SJCRH30 (cell line): ENCODE data around the gene SLC17A3. TPM values are rescaled to one million over a fixed set of nuclear protein-coding genes. Genes with fewer than 3 reads are reported as not detected.

Experiments used
- DNase-seq, 2 experiments: peaks; one replicate each; pipeline ENCODE4 v3.0.0-alpha.2; 2015 to 2020
- H3K27ac ChIP-seq: fragments of 250-450 bp; sonication (Bioruptor Pico); 2 replicates; pipeline ENCODE4 v1.5.1; 2020; ENCODE audit warnings: mild to moderate bottlenecking, moderate library complexity
- H3K27me3 ChIP-seq: fragments of 250-450 bp; sonication (Bioruptor Pico); 2 replicates; pipeline ENCODE4 v1.5.1; 2020; ENCODE audit warnings: mild to moderate bottlenecking, moderate library complexity
- H3K36me3 ChIP-seq: fragments of 250-450 bp; sonication (Bioruptor Pico); 2 replicates; pipeline ENCODE4 v1.5.1; 2020; ENCODE audit warnings: mild to moderate bottlenecking, moderate library complexity
- H3K4me1 ChIP-seq: fragments of 250-450 bp; sonication (Bioruptor Pico); 2 replicates; pipeline ENCODE4 v1.5.1; 2020; ENCODE audit warnings: mild to moderate bottlenecking, moderate library complexity
- H3K4me3 ChIP-seq: fragments of 250-450 bp; sonication (Bioruptor Pico); 2 replicates; pipeline ENCODE4 v1.5.1; 2020; ENCODE audit warnings: mild to moderate bottlenecking, moderate library complexity
- H3K9me3 ChIP-seq: fragments of 250-450 bp; sonication (Bioruptor Pico); replicated peaks from 2 replicates; pipeline ENCODE4 v1.5.1; 2020; ENCODE audit warnings: mild to moderate bottlenecking, moderate library complexity
- total RNA-seq: library from RNA; depleted of rRNA; stranded (reverse); fragments of >200 nt; shearing (Covaris generic); gene quantifications from 2 replicates; pipeline ENCODE4 v1.2.3, GENCODE V29; 2014; rRNA removed

SLC17A3 gene, protein sequence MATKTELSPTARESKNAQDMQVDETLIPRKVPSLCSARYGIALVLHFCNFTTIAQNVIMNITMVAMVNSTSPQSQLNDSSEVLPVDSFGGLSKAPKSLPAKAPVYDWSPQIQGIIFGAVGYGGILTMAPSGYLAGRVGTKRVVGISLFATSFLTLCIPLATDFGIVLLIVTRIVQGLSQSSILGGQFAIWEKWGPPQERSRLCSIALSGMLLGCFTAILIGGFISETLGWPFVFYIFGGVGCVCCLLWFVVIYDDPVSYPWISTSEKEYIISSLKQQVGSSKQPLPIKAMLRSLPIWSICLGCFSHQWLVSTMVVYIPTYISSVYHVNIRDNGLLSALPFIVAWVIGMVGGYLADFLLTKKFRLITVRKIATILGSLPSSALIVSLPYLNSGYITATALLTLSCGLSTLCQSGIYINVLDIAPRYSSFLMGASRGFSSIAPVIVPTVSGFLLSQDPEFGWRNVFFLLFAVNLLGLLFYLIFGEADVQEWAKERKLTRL
- total RNA-seq: not detected in 2 replicates

DNA sequence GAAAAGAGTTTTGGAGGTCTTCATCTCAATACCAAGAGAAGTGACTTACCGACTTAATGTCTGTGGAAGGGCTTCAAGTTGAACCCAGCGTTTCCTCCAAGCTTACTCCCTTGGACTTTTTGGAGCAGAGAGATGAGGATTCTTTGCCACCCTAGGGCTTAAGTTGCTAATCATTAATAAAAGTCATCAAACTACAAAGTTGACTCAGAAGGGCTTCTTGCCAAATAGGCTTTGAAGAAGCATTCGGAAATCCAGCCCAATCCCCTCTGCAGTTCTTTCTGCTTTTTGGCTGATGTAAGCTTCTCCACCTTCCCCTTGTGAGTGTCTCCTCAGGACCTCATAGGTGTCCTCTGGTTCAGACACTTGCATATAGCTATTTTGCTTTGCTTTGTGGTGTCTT, at the start of gene SLC17A3:
TSS of gene SLC17A3 (minus strand) at position 126 of the 400 bp plus-strand sequence. CDS start 5,856 bp downstream, outside the sequence.
- Histone ChIP-seq H3K27ac (no peak within 1 kb of the TSS), H3K9me3 (no peaks in the 10 kb centered on the region), H3K27me3 (no peaks in the 10 kb centered on the region), H3K4me3 (no peak within 1 kb of the TSS), H3K36me3 (no peaks in the 10 kb centered on the region), H3K4me1 (no peaks in the 10 kb centered on the region)
- no peak for DNase-seq

DNA sequence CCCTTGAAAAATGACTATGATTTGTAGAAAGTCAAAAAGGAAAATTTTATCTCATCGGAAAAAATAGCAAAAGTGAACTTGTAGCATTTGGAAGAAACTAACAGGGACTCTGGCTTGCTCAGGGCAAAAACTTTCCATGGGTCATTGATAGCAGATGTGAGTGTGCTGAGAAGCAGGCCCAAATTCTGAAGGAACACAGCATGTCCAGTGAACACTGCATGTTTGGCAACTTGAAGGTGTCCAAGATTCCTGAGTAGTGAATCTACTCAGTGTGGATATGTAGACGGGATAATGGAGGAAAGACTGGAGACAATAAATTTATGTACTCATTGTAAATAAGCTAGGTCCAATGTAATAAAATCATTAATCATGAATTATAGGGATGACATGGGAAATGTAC, 48.3 kb upstream of the SLC17A3 start:
- no peaks in the 10 kb centered on the region for H3K36me3 ChIP-seq
- no peaks in the 10 kb centered on the region for H3K27me3 ChIP-seq
- H3K27ac ChIP-seq: no peak overlapping the region
- H3K4me1 ChIP-seq: no peaks in the 10 kb centered on the region
- no peaks in the 10 kb centered on the region for H3K9me3 ChIP-seq
- DNase-seq: no peak
- no peak overlapping the region for H3K4me3 ChIP-seq

DNA sequence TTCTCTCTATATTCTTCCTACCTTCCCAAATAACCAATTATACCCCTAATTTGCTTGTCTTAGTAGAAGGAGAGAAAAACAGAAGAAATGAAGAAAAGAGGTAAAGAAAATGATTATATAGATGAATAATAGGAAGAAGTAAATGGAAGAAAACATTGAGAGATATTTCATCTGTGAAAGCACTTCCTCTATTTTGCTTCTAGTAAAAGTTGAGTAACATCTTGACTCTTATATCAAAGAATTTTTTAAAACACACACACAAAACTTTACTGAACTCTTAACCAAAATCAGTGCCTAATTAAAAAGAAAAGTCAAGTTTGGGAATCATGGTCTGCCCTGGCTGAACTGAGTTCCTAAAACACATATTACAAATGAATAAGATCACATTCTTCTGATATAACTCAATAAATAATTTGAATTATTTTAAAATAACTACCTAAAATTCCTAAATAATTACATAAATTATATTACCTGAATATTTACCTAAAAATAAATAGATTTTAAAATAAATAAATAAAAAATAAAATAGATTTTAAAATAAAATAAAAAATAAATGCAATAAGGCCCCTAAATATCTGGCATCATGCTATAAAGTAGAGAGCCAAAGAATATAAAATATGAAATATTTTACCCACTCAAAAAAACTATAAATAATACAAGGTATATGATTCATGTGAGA, 47.6 kb upstream of the SLC17A3 start:
- Histone ChIP-seq H3K9me3 (no peaks in the 10 kb centered on the region), H3K27me3 (no peaks in the 10 kb centered on the region), H3K4me3 (no peak overlapping the region), H3K4me1 (no peaks in the 10 kb centered on the region), H3K27ac (no peak overlapping the region), H3K36me3 (no peaks in the 10 kb centered on the region)
- DNase-seq: no peak

DNA sequence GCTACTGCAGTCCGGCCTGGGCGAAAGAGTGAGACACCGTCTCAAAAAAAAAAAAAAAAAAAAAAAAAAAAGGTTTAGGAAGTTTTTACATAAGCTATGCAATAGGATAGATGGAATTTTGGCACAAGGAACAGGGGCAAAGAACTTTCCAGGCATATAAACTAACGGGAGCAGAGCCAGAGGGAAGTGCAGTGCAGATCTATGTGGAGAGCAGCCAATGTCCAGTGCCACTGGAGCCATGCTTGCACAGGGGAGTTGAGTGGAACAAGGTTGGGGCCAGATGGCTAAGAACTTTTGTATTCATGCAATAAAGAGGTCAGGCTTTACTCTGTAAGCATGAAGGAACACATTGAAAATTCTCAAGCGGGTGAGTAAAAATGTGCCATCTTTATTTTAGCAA, 45.6 kb upstream of the SLC17A3 start:
- Histone ChIP-seq H3K27ac (no peak overlapping the region), H3K27me3 (no peaks in the 10 kb centered on the region), H3K4me1 (no peaks in the 10 kb centered on the region), H3K36me3 (no peaks in the 10 kb centered on the region), H3K9me3 (no peaks in the 10 kb centered on the region), H3K4me3 (no peak overlapping the region)
- no peak for DNase-seq

DNA sequence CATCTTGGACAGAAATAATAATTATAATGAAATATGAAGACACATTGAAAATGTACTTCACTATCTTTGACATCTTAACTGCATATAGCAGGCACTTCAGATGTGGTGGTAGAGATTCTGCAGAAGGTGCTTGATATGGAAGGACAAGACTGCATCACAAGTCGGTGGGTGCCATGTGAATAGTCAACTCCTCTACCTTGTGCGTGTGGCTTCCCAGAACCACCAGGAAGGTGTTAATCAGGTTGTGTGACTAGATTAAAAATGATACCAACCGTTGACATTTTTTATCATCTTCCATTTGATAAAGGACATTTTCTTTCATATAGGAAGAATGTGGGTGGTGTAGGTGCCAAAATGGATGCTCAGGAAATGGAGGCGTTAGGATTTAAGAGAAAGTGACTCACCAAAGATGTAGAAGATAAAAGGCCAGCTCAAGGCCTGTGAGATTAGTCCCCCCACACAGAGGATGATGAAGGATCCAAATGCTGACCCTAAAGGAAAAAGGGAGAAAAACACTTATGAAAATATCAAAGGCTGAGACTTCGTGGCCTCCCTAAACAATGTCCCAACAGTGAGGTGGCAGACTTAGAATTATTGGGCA, 44.1 kb upstream of the SLC17A3 start:
- H3K4me3 ChIP-seq: no peak overlapping the region
- no peak for DNase-seq
- no peaks in the 10 kb centered on the region for H3K27me3 ChIP-seq
- H3K27ac ChIP-seq: no peak overlapping the region
- no peaks in the 10 kb centered on the region for H3K36me3 ChIP-seq
- no peaks in the 10 kb centered on the region for H3K9me3 ChIP-seq
- H3K4me1 ChIP-seq: no peaks in the 10 kb centered on the region

DNA sequence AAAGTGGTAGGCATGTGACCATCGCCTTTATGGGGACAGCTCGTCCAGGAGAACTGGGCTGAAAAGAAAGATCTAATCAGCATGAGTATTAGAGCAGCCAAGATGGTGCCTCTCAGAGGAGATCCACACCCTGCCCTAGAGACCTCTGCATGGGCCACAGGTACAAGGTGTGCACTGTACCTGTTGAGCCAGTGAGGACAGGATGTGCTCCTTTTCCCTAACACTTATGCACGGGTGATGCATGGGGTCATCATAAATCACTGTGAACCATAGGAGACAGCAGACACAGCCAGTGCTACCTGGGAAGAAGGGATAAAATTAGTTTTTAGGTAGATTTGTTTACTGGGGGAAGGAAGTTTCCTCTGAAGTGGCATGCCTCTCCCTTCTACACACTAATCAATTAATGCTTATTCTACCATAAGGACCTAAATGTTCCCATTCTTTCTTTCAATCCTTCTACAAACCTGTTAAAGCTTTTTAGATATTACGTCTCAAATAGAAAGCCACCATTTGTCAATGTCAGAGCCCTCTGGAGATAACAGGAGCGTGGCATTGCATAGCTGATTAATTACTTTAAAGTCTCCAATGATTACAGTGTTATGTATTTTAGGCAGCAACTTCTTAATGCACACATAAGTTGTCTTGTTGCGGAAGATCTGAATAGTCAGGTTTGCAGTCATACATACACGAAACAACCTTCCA, 42.9 kb upstream of the SLC17A3 start:
- no peak for DNase-seq
- Histone ChIP-seq H3K27me3 (no peaks in the 10 kb centered on the region), H3K4me3 (no peak overlapping the region), H3K27ac (no peak overlapping the region), H3K36me3 (no peaks in the 10 kb centered on the region), H3K4me1 (no peaks in the 10 kb centered on the region), H3K9me3 (no peaks in the 10 kb centered on the region)

DNA sequence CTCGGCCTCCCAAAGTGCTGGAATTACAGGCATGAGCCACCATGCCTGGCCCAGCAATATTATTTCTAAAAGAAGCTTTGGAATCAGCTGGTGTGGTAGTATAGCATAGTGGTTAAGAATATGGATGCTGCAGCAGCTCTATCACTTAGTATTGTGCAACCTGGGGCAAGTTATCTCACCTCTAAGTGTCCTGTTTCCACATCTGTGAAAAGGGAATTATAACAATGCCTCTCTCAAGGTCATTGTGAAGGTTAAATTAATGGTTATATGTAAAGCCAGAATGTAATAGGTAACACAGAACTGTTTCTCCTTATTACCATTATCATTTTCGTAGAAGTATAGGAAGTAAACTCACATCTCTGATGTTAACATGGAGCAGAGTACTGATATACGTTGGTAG, 42.3 kb upstream of the SLC17A3 start:
- no peaks in the 10 kb centered on the region for H3K36me3 ChIP-seq
- DNase-seq: no peak
- no peak overlapping the region for H3K27ac ChIP-seq
- no peaks in the 10 kb centered on the region for H3K4me1 ChIP-seq
- no peak overlapping the region for H3K4me3 ChIP-seq
- H3K27me3 ChIP-seq: no peaks in the 10 kb centered on the region
- no peaks in the 10 kb centered on the region for H3K9me3 ChIP-seq

DNA sequence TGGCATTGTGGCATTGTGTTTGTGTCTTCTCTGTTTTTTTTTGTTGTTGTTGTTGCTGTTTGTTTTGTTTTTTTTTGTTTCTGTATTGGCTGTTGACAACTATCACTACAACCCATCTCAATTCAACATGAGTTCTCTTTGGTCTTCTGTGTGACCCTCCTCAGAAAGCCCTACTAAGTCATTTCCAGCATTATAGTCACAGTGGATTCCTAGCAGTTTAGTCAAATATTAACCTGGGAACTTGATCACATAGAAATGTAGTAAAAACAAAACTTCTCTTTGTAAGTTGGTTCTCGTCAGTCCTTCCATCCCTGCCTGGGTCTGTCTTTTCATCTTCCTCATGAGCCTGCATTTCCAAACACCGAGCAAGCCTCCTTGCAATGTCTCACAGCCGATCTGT, 39.7 kb upstream of the SLC17A3 start:
- DNase-seq: no peak
- H3K36me3 ChIP-seq: no peaks in the 10 kb centered on the region
- no peaks in the 10 kb centered on the region for H3K9me3 ChIP-seq
- no peaks in the 10 kb centered on the region for H3K4me1 ChIP-seq
- H3K27ac ChIP-seq: no peak overlapping the region
- H3K4me3 ChIP-seq: no peak overlapping the region
- H3K27me3 ChIP-seq: no peaks in the 10 kb centered on the region

DNA sequence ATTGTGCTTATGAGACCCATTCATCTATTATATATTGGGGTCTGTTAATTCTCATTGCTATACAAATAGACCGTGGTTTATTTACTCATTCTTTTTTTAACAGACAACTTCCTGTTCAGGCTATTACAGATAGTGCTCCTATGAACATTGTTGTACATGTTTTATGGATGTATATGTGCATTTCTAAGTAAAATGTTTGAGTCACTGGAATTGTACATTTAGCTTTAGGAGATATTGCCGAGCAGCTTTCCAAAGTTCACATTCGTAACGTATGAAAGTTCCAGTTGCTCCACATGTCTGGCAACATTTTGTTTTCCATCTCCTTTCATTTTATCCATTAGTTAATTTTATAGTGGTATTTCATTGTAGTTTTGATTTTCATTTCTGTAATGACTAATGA, 37.3 kb upstream of the SLC17A3 start:
- Histone ChIP-seq H3K36me3 (no peaks in the 10 kb centered on the region), H3K27ac (no peak overlapping the region), H3K9me3 (no peaks in the 10 kb centered on the region), H3K4me3 (no peak overlapping the region), H3K27me3 (no peaks in the 10 kb centered on the region), H3K4me1 (no peaks in the 10 kb centered on the region)
- DNase-seq: no peak

DNA sequence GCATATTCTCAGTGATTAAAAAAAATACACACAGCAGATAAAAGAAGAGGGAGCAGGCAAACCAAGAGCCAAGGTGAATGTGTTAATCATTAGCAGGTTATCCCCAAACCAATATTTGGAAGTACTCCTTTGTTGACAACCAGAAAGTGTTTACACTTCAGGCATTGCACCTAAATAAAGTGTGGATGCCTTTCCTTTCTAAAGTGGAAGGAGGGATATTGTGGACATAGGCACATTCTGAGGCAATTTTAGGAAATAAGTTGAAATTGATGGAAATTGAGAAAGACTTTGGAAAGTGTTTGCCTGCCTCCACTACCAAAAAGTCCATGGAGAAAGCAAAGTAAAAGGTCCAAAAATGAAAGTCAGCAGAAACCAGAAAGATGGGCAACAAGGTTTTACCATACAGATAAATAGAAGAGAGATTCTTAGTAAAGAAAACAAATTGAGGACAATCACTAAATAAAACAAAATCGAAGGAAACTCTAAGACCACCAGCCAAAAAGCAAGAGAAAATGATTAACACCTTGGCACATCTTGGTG, 33.5 kb upstream of the SLC17A3 start:
- Histone ChIP-seq H3K4me1 (no peaks in the 10 kb centered on the region), H3K27ac (no peak overlapping the region), H3K9me3 (no peaks in the 10 kb centered on the region), H3K36me3 (no peaks in the 10 kb centered on the region), H3K27me3 (no peaks in the 10 kb centered on the region), H3K4me3 (no peak overlapping the region)
- DNase-seq: no peak

DNA sequence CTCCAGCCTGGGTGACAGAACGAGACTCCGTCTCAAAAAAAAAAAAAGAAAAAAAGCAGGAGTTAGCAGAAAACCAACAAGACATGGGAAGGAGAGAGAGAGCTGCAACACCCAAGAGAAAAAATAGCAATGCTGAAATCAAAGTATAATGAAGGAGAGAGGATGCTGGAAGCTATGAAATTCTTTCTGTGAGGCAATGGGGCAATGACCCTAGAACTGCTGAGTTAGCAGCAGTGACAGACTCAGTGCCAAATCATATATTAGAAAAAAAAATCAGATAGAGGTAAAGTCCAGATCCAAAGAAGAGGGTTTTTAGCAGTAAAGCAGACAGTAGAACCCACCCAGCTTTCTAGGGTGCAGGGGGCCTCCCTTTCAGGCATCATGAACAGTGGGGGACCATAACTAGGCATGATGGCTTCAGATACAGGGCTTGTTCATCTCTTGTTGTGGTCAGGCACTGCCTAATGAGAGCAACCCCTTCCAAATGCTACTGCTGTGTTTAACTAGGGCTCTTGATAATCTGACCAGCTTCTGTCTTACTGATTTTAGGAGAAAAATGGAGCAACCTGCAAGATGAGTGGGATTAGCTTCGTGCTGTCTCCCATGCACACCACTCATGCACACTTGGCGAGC, 29.5 kb upstream of the SLC17A3 start:
- Histone ChIP-seq H3K27ac (no peak overlapping the region), H3K4me3 (no peak overlapping the region), H3K36me3 (no peaks in the 10 kb centered on the region), H3K27me3 (no peaks in the 10 kb centered on the region), H3K4me1 (no peaks in the 10 kb centered on the region; the same call in 1 of the 2 replicates), H3K9me3 (no peaks in the 10 kb centered on the region)
- DNase-seq: no peak

DNA sequence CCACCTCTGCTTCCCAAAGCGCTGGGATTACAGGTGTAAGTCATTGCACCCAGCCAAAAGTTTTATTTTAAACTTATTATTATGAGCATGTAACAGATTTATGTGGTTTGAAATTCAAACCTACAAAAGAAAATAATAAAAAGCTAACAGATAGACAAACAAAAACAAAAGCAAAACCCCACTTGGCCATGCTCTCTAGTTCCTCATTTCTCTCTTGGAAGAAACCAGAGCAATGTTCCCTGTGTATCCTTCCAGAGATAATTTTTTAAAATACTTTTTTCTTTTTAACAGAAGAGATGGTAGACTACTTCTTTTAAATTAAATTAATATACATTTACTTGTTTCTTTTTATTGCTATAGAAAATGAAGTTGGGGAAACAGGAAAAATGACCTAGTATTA, 28.0 kb upstream of the SLC17A3 start:
- DNase-seq: no peak
- no peak overlapping the region for H3K4me3 ChIP-seq
- H3K27me3 ChIP-seq: no peaks in the 10 kb centered on the region
- no peaks in the 10 kb centered on the region; the same call in 1 of the 2 replicates for H3K4me1 ChIP-seq
- no peak overlapping the region for H3K27ac ChIP-seq
- no peaks in the 10 kb centered on the region for H3K36me3 ChIP-seq
- H3K9me3 ChIP-seq: no peaks in the 10 kb centered on the region

DNA sequence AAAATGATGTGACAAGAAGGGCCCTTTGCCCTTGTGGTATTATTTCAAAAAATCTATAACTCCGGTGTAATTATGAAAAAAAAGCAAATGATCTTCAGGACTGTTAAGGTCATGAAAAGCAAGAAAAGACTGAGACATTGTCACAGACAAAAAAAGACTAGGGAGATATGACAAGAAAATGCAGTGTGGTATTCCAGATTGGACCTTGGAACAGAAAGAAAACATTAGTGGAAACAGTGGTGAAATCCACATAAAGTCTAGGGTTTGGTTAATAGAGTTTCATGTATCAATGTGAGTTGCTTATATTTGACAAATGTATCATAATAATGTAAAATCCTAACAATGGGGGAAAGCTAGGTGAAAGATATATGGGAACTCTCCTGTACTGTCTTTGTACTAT, 26.8 kb upstream of the SLC17A3 start:
- Histone ChIP-seq H3K4me1 (no peaks in the 10 kb centered on the region; the same call in 1 of the 2 replicates), H3K36me3 (no peaks in the 10 kb centered on the region), H3K27ac (no peak overlapping the region), H3K4me3 (no peak overlapping the region), H3K27me3 (no peaks in the 10 kb centered on the region), H3K9me3 (no peaks in the 10 kb centered on the region)
- no peak for DNase-seq
